HG02588 (cell line): ENCODE data around the gene SNN.

ENCODE experiments used
- ATAC-seq: cut with Tn5 transposase; IDR thresholded peaks from one replicate; pipeline ENCODE4 v1.9.1; 2021; ENCODE audit warnings: mild to moderate bottlenecking, moderate library complexity; ENCODE audit not compliant: unreplicated experiment

SNN gene

DNA sequence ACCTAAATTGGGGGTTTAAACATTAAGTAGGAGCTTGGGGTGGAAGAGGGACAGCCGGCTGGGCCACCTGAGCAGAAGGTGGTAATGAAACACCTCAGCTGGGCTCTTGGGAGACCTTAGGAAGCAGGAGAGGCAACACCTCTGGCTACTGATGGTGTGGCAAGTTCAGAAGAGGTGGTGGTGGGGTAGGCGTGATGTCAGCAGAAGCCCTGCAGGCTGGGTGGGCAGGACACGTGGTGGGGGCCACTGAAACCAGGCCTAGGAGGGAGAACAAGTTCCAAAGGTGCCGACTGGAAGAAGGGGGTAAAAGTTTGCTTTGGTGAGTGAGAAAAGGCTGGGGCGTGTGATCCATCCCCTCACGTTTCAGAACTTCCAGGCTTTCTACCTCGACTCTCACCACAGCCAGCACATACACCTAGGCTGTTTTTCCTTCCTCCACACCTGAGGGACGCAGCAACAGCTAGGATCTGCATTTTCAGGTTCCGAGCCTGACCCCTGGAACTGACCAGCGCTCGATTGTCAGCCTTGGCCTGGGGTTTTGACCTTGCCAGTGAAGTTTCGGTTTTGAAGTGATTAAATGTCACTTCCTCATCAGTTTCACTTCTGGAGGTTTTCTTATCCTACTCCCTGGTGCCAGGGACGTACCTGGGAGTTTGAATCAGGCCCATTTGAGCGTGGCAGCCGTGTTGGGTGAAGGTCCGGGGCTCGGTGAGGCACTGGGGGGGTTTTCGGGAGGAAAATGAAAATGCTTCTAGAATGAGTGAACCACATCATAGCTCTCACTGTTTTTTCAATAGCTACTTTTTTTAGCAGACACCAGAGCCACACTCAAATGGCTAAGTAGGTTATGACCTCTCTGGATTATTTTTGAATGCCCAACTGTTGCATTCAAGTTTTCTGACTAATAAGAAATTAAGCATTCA is 10.0 kb downstream of the SNN start:
- no peak for ATAC-seq

DNA sequence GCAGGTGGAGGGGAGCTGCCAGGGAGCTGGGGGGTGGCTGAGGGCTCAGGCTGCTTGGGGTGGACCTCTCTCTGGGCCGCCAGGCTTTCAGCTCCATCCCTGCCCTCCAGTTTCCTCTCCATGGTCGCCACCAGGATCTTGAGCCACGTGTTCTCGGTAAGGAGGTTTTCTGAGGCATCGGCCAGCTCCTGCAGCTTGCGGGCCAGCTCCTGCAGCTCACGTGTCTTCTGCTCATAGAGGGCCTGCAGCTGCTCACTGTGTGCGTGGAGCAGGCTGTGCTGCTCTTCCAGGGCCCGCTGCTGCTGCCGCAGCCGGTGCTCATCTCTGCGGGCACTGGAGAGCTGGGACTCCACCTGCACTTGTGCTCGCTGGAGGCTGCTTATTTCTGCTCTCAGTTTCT is 11.0 kb downstream of the SNN start:
- no peak for ATAC-seq

DNA sequence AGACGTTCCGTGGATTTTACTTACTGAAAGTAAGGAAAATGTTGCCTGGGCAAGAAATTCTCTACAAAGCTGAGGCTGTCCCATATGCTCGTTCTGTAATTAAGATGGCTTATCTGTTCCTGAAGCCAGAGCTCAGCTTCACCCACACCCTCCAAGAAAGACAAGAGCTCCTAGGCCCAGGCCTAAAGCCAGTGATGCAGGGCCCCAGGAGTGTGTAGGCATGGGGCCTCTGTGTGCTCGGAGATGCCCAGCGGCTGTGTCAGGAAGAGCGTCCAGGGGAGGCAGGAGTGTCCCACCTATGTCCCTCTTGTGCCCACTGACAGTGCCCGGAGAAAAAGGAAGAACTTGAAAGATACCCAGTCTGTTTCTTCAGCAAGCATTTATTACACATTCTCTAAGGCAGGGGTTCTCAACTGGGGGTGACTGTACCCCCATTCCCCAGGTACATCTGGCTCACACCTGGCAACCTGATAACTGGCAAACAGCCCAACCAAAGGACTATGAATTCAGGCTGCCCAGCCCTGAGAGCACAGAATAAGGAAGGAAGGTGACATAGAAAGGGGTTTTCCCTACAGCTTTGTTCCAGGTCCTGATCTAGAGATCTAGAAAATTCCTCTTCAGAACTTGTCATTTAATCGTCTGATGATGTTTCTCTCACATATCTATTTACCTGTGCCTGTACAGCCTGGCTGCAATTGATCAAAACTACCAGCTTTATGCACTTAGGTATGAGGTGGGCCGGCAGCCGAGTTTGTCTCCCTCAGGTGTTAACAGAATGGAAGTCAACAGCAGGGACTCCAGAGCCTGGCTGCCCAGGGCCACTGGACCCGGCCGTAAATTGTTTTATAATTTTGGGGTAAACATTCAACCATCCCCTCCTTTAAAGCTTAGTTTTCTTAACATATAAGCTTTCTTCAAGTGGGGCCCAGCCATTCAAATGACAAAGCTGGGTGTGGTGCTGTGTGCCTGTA is 12.0 kb downstream of the SNN start:
- no peak for ATAC-seq

DNA sequence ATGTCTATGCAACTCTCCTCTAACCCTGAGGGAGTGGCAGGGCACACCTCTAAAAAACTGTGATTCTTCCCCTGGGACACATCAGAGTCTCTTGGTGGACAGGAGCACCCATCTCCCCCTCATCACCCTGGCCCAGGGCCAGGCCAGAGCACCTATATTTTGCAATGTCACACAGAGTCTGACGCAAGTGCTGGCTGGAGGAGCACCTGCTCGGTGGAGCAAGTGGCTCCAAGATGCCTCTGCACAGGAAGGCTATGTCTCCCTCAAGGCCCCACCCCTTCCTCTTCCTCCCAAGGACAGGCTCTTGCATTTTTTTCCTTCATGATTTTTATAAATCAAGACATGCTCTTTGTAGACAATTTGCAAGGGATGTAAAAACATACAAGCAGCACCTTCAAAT is 13.3 kb downstream of the SNN start:
- no peak for ATAC-seq

DNA sequence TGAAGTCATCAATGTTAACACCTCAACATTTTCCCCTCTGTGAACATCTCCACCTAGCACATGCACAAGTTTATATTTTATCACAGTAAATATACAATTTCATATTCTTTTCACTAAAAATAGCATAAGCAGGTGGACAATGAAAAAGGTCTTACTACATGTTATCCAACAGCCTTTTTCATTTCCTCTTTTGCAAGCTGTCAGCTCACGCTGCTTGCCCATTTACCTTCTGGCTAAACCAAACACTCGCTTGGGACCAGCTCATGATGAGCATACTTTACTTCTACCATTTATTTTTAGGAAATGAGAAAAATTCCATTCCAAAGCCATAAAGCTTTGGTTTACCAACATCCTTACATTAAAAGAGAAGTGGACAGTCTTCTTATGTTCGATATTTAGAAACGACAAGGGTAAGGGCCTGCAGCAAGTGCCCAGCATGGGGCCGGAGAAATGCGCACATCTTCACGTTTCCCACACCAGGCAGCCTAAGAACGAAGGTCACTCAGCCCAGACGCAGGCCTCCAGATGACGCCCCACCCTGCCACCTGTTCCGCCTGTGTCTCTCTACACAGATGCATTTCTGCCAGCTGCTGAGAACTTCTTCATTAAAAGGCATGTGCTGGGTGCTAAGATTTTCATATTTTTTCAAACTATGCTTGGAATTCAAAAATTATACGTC is 13.9 kb downstream of the SNN start:
- no peak for ATAC-seq

DNA sequence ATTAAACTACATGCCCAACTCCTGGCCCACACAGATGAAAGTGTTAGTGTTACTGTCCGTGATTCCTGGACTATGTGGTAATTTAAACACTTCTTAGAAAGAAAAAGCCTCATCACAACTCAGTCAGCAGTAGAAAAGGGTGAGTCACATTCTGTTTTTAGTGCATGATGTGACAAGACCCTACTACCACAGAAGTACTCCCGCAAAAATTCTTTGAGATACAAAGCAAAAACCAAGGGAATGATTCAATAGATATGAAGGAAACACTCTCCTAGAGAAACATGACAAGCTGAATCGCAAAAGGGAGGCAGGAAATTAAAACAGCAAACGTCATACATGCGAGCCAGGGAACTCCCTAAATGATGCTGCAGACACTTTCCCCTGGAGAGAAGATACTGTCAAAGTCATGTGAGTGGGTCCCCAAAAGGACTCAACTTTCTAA is 14.4 kb downstream of the SNN start:
- no peak for ATAC-seq

DNA sequence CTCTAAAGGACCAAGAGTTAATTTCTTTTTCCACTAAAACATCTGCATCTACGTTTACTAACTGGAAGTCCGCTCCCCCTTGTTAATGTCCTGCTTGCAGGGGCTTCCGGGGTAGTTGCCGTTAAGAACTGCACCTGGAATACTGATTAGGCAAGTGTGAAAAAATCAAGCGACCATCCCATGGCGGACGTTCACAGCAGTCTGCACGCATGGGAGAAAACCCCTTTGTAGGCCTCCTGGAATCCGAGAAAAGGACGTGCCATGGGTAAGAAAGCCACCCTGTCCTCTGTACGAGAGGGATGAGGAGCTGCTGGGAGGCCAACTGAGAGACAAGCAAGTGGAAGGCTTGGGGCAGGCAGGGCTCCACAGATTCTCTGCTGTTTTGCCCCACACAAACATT is 14.9 kb downstream of the SNN start:
- no peak for ATAC-seq

DNA sequence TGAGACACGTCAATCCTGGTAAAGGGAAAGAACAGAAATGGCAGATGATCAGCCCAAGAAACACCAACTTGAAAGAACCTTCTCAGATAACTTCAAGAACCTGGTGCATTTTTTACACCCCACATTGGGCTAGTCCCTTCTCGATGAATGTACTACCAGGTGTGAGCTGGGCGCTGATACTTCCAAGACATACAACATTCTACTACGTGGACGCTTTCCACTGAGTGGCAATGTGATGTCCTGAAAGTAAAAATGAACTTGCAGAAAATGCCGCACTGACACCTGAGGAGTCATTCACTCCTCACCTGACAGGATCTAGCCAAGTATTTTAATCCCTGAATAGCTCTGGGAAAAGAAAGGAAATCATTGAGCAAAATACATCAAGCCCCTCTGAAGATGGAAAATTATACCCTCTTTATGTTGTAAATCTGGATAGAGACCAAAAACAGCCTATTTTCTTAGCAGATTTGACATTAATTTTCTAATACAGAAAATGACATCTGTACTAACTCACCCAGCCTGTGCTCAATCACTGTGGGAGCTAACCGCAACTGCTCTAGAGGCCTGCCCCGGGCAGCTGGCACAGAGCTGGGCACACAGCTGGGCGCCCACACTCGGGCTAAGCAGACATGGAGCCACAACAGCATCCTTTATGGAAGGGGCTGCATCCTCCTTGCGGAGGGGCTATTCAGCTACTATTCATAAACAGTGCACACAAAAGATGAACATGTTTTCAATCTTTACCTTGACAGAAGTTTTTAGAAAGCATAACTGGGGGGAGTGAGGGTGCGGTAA is 16.2 kb downstream of the SNN start:
- ATAC-seq: no peak

DNA sequence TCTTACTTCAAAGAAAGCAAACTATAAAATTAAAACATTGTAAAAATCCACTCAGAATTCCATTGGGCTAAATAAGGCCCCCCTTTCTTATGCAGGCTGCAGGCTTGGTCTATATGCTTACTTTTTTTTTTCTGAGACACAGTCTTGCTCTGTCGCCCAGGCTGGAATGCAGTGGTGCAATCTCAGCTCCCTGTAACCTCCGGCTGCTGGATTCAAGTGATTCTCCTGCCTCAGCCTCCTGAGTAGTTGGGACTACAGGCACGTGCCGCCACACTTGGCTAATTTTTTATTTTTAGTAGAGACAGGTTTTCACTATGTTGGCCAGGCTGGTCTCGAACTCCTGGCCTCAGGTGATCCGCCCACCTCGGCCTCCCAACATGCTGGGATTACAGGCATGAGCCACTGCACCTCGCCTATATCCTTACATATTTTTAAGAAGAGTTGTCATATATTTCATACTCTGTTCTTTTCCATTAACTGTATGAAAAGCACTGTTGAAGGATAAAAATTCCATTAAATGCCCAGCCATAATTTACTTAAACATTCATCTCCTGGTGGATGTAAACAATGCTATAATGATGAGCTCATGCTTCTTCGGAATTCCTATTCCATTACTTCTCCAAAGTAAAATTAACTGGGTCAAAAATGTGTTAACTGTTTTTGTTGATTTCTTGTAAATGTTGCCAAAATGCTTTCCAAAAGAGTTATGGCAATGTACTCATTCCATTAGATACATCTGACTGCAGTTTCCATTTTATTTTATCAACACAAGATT is 17.8 kb downstream of the SNN start:
- ATAC-seq: no peak

DNA sequence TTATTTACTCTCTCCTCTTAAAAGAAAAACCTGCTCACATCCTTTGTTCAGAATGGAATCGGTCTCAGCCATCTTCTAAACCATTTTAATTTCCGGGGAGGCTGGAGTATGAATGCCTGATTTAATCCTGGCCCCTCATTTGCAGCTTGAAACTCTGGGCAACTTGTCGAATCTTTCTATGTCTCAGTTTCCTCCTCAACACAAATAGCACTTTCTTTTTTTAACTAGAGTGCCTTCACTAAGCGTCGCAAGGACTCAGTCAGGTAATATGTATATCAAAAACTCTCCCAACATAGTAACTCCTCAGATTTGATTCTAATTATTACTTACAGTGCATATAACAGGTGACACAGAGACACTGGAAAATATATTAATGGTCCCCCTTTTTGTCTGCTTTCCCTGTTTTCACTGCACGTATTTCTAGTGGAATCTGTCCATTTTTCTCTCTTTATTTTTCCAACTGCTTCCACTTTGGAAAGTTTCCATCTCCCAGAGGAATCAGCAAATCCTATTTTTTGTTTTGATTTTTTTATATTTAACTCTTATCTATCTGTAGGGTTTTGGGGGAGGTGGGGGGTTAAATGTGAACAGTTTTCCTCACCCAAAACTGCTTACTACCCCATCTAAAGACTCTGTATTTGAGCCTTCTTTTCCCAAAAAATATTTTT is 18.6 kb downstream of the SNN start:
- no peak for ATAC-seq

DNA sequence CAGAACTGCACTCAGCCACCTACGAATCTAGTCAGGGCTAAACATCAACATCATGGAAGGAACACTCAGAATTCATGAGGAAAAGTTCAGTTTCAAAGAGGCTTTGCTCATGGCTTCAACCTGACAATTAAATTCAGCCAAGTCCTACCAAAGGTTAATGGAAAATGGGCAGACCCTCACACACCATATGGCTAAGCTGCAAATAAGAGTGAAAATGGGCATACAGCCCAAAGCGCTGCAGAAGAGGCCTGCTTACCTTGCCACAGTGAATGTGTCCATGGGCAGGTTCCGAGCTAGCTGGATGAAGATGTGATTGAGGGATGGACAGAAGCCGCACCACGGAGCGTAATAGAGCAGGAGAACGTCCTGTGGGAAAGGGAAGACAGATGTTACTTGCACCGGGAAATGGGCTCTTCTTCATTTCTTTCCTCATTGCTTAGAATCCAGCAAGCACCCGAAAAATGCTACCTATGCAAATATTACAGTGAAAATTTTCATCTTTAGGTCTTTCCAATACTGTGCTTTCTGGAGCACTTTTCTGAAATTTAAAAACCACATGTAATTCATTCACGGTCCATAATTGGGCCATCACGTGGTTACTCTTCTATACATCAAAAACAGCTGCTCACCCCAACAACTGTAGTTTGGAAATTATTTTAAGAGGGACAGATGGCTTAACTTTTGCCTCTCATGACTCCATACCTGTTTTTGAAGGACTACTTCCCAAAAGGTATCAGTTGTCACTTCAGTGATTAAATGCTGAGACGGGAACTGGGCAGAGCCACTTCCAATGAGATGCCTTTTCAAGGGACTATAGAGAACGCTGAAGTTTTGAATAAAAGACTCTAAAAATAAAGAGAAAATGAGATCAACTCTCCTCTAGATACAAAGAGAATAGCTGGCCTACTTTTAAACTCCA is 19.6 kb downstream of the SNN start:
- ATAC-seq: no peak

DNA sequence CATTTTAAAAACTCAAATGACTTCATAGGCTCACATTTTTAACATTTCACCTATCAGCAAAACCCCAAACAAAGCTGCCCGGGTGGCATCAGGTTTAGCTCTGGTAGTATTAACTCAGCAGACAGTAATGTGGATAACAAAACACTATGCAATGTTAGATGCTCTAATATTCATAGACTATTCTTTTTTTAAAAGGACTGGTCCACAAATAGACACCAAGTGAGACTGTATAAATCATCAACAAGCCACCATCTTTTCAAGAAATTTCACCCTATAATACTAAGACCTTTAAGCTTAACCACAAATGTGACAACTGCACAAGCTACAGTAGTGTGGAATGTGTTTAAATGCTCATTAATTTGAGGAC is 20.2 kb downstream of the SNN start:
- no peak for ATAC-seq

DNA sequence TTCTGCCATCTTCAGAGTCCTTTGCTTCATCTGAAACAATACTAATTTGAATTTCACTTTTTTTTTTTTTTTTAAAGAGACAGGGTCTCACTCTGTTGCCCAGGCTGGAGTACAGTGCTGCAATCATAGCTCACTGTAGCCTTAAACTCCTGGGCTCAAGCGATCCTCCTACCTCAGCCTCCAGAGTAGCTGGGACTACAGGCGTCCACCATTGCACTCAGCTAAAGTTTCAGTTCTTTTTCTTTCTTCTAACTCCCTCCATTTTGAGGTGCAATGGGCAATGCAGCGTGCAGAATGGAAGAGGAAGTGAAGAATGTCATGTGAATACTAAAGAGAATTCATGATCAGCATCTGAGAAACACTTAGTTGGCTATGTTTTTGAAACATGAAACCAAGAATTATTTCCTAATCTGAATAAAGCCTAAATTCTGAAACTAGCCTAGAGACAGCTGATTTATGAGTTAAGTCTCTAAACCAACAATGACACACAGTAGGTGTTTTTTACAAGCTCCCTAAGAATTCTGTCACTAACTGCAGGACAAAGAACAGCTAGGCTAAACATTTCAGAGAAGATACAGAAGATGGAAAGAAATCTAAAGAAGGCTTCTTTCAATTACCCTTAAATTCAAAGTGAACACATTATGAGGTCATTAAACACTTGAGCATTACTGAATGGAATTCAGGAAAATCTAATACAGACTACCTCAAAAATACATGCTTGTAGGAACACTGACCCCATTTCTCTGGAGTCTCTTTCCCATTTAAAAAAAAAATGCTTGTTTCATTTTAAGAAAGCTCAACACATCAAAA is 21.0 kb downstream of the SNN start:
- peak; percentile 90 for ATAC-seq

DNA sequence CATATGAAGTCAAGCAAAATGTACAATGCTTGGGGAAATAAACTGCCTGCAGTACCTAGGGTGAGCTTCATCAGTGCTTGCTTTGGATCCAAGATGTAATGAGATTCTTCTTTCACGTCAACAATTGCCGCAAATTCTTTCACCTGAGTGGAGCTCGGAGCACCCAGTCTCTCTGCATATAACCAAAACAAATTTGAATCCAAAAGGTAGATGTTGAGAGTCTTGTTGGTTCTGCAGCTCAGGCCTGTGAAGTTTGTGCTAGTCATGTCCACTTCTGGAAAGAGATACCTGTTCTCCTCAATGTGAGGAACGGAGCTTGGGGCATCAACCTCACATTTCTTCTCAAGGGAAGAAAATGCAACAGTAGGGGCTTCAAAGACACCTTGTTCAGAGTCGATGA is 23.0 kb downstream of the SNN start:
- ATAC-seq: no peak

DNA sequence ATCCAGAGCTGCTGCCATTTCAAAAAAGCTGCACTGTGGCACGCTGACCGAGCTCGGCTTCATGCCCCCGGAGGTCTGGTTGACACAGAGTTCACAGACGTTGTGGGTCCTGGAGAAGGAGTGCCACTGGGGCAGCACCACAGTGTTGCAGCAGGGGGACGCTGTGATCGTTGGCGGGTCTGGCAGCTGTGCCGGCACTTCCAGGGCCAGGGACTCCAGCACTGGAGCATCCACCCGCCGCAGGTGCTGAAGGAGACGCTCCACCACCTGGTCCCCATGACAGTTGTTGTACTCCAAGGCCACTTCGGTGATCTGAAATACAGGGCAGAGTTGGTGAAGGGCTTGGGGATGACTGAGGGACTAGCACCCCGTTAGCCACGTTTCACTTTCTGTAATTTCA is 23.5 kb downstream of the SNN start:
- no peak for ATAC-seq

DNA sequence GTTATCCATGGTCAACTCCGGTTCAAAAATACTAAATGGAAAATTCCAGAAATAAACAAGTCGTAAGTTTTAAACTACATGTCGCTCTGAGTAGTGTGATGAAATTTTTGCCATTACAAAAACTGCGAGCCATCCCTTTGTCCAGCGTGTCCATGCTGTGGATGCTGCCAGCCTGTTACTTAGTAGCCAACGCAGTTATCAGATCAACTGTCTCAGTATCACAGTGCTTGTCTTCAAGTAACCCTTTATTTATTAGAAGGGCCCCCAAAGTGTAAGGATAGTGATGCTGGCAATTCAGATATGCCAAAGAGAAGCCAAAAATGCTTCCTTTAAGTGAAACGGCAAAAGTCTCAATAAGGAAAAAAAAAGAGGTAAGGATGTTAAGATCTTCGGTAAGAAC is 23.9 kb downstream of the SNN start:
- no peak for ATAC-seq

DNA sequence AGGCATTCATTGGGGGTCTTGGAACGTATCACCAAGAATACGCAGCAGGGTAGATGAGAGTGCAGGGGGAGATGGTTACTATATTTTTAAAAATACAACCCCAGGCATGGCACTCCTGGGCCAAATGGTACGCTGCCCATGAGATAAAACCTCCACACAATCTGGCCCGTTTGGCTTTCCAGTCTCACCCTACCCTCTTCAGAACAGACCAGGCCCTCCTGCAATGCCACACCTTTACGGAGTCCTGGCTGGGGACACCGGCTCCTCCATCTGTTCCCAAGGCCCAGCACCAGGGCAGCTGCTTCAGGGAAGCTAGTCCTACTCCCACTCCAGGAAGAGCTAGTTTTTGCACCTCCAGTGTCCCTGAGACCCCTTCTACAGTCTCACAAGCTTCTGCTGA is 24.4 kb downstream of the SNN start:
- no peak for ATAC-seq
